Breast epithelium (tissue), 3 donors: ENCODE data around the gene PDGFB.

Experiments
- POLR2AphosphoS5 ChIP-seq, 3 donors: sonication (generic); formaldehyde crosslinking; IDR thresholded peaks; one replicate each; pipeline ENCODE4 v1.6.1; 2017; ENCODE audit warnings: antibody characterized with exemption in 3 of 3
- TF ChIP-seq, protein P1 (sequence below), 3 donors: fragments of 450-650 bp; IDR thresholded peaks; one replicate each; pipeline ENCODE4 v1.5.1; 2016 to 2017; ENCODE audit warnings: antibody characterized with exemption in 3 of 3, mild to moderate bottlenecking in 3 of 3, moderate library complexity in 3 of 3

DNA sequence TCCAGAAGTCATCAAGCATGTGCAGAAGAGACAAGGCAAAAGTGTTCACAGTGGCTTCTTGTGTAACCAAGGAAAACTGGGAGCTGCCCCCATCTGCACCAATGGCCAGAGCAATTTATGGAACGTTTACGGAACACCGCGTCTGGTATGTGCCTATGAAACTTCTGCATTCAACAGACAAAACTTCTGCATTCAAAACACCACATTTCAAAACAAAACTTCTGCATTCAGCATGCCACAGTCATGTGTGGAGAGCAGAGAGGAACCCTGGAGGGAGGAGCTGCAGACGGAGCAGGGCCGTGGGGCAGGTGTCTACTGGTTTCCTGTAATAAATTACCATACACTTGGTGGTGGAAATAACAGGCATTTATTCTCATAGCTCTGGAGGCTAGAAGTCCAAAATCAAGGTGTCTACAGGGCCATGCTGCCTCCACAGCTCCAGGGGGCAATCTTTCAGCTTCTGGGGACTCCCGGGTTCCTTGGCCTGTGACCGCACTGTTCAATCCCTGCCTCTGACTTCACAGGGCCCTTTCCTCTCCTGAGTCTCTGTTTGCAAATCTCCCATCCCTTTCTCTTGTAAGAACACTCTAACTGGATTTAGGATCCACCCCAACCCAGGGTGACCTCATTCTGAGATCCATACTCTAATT, 42.4 kb upstream of the PDGFB start:
- no peak for TF ChIP-seq POLR2AphosphoS5 (IDR thresholded peaks at IDR 0.05)
- TF ChIP-seq, protein P1, sequence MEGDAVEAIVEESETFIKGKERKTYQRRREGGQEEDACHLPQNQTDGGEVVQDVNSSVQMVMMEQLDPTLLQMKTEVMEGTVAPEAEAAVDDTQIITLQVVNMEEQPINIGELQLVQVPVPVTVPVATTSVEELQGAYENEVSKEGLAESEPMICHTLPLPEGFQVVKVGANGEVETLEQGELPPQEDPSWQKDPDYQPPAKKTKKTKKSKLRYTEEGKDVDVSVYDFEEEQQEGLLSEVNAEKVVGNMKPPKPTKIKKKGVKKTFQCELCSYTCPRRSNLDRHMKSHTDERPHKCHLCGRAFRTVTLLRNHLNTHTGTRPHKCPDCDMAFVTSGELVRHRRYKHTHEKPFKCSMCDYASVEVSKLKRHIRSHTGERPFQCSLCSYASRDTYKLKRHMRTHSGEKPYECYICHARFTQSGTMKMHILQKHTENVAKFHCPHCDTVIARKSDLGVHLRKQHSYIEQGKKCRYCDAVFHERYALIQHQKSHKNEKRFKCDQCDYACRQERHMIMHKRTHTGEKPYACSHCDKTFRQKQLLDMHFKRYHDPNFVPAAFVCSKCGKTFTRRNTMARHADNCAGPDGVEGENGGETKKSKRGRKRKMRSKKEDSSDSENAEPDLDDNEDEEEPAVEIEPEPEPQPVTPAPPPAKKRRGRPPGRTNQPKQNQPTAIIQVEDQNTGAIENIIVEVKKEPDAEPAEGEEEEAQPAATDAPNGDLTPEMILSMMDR (IDR thresholded peaks at IDR 0.05), result no peak
